LoVo (cell line): ENCODE results near the gene GLIPR1L2.
"Not testable (repeated sequence)": the region's sequence is repeated elsewhere in the genome, so short reads cannot be mapped to it uniquely, and the experiment has no call there.

Experiments
- DNase-seq: peaks from one replicate; pipeline ENCODE4 v3.0.0-alpha.2; 2016; ENCODE audit warnings: low spot score

Gene GLIPR1L2

GRCh38 chr12:75437564-75437963 lies 46.7 kb downstream of the GLIPR1L2 start:
- DNase-seq, result no peak

DNA sequence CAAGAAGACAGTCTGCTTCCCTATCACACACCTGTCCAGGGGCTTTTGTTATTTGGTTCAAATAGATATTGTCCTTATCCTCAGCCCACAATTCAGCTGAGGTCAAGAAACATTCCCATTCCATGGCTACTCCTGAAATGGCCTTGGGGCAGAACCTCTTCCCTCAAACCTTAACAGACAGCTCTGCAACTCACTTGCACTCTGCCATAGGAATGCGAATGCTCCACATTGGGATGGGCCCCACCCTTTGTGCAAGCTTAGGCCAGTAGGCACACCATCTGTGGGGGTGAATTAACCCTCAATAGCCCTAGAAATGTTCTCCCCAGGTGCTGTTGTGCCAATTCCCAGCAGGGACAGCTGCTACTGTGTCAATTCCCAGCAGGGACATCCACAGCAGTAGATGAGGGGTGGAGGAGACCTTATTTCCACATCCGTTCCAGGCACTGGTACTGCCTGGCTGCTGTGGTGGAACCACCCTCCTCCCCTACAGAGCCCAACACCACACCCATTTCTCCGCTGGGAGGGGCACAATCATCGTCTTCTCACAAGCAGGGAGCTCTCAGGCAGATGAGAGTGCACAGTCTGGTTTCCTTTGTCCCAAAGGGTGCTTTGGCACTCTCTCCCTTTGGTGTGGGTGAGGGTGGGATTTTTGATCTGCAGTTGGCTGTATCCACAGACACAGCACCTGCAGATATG lies 47.3 kb downstream of the GLIPR1L2 start:
- DNase-seq, result no peak

DNA sequence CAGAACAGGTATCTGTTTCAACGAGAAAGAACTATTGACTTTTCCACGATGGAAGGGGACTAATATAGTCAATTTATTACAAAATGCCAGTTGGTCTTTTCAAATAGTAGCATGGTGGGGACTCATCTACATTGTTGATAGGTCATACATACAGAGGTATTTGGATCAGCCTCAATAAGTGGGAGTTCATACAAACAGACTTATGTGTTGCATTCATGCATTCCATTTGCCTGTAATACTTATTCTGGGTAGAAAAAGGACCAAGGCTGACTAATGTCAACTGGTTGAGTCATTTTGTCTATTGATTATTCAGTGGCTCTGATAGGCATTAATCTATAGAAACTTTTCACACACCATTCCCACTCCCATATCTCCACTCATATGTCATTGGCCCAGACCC lies 48.2 kb downstream of the GLIPR1L2 start:
- no peak for DNase-seq

- DNase-seq, result no peak
These were observed 49.0 kb downstream of the GLIPR1L2 start for GRCh38 chr12:75439930-75440329.

DNA sequence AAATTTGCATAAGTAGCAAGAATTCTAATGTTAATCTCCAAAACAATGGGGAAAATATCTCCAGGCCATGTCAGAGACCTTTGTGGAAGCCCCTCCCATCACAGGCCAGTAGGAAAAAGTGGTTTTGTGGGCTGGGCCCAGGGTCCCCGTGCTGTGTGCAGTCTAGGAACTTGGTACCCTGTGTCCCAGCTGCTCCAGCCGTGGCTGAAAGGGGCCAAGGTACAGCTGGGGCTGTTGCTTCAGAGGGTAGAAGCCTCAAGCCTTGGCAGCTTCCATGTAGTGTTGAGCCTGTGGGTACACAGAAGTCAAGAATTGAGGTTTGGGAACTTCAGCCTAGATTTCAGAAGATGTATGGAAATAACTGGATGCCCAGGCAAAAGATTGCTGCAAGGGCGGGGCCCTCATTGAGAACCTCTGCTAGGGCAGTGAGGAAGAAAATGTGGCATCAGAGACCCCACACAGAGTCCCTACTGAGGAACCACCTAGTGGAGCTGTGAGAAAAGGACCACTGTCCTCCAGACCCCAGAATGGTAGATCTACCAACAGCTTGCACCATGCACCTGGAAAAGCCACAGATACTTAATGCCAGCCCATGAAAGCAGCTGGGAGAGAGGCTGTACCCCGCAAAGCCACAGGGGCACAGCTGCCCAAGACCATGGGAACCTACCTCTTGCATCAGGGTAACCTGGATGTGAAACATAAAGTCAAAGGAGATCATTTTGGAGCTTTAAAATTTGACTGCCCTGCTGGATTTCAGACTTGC lies 51.0 kb downstream of the GLIPR1L2 start:
- not testable (repeated sequence) for DNase-seq

GRCh38 chr12:75442454-75442853 lies 51.6 kb downstream of the GLIPR1L2 start:
- DNase-seq, result not testable (repeated sequence)

DNA sequence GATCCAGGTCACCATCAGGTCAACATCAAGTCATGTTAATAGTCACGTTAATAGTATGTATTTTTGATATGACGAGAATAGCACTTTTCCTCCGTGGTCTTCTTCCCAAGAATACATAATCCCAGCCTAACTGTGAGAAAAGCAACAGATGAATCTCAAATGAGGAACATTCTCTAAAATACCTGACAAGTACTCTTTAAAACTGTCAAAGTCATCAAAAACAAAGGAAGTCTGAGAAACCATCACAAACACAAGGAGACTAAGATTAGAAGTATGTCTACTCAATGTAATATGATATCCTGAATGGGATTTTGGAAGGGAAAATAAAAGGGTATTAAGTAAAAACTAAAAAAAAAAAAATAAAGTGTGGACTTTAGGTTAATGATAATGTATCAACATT lies 52.8 kb downstream of the GLIPR1L2 start:
- DNase-seq, result no peak

DNA sequence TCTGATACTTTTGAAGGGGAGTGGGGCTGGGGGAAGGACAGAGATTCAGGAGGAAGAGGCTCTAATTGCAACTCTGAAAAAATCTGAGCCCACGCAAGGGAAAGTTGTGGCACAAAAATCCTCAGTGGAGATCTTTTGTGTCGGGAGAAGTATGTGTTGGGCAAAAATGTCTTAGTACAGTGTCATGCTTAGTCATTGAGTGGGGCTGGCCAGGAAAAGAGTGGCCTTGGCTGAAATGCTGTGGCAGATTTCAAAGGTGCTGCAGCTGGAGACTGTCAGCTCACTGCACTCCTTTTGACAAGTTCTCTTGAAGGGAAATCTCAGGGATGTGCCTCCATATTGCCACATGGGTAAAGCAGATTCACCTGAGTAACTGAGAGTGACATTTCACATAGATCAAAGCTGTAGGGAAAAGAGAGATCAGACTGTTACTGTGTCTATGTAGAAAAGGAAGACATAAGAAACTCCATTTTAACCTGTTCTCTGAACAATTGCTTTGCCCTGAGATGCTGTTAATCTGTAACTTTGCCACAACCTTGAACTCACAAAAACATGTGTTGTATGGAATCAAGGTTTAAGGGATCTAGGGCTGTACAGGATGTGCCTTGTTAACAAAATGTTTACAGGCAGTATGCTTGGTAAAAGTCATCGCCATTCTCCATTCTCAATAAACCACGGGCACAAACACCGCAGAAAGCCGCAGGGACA lies 53.7 kb downstream of the GLIPR1L2 start:
- no peak for DNase-seq

DNA sequence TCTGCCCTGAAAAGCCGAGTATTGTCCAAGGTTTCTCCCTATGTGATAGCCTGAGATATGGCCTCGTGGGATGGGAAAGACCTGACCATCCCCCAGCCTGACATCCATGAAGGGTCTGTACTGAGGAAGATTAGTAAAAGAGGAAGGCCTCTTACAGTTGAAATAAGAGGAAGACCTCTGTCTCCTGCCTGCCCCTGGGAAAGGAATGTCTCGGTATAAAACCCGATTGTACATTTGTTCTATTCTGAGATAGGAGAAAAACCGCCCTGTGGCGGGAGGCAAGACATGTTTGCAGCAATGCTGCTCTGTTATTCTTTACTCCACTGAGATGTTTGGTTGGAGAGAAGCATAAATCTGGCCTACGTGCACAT lies 54.2 kb downstream of the GLIPR1L2 start:
- not testable (repeated sequence) for DNase-seq

DNA sequence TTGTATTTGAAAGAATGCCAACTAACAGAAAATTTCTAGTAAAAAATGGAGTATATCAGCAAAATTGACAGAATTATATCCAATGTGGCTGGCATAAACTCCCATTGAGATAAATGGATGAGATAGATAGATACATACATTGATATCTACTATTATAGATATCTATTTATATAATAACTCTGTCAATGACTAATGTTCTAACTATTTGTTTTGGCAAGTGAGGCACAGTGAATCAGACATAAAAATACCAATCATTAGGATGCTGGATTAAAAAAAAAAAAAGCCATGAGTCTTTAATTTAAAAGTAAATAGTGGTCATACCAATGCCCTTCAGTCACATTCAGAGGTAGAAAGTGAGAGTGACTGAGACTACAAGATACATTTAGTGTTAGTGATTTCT lies 56.0 kb downstream of the GLIPR1L2 start:
- DNase-seq, result no peak

DNA sequence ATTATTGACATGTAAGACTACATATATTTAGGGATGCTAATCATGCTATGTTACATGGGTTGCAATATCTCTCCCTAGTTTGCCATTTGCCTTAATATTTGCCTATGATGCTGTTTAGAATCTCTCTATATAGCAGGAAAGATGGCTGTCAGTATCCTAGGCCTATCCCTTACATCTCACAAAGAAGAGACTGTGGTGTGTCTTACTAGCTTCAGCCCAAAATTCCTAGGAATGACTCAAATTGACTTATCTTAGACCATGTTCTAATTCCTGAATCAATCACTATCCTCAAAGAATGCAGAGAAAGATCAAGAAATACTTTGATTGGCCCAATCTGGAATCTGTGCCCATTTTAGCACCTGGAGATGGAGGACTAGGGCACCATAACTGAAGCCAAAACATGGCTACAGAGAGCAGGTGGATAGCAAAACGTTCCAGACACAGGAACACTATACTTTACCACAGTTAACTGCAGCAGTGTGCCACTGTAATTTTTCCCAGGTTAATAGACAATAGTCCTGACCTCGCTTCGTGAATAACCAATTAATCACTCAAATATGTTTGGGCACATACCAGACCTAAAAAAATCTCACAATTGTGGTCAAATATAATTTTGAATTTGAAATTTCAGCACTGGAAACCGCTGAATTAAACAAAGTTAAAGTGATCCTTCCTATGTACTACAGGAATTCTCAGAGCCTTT lies 57.0 kb downstream of the GLIPR1L2 start:
- DNase-seq, result no peak

- no peak for DNase-seq
These were observed 61.9 kb downstream of the GLIPR1L2 start for GRCh38 chr12:75452675-75453330.

DNA sequence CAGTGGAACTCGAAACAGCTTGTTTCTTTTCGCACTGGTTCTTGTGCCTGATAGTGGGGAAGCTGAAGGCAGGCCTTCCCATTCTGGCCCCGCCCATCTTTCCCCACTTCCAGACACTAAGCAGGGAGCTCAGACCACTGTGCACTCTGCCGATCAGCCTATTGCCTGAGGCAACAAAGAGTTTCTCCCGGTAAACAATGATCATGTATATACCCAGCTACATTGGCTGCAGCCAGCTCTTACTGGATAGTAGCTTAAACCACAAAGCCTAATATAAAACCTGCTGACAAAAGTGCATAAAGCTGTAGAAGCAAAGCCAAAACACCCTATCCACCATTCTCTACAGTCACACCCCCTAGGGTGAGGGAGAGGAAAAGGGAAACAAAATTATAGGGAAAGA lies 65.0 kb downstream of the GLIPR1L2 start:
- no peak for DNase-seq

- DNase-seq, result no peak
These were observed 66.3 kb downstream of the GLIPR1L2 start for GRCh38 chr12:75457191-75457590.

GRCh38 chr12:75457866-75458265 lies 67.0 kb downstream of the GLIPR1L2 start:
- not testable (repeated sequence) for DNase-seq

DNA sequence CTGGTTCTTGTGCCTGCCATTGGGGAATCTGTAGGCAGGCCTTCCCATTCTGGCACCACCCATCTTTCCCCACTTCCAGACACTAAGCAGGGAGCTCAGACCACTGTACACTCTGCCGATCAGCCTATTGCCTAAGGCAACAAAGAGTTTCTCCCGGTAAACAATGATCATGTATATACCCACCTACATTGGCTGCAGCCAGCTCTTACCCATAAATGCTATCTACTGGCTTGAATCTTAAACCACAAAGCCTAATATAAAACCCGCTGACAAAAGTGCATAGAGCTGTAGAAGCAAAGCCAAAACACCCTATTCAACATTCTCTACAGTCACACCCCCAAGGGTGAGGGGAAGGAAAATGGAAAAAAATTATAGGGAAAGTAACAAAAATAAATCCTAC lies 68.9 kb downstream of the GLIPR1L2 start:
- no peak for DNase-seq

DNA sequence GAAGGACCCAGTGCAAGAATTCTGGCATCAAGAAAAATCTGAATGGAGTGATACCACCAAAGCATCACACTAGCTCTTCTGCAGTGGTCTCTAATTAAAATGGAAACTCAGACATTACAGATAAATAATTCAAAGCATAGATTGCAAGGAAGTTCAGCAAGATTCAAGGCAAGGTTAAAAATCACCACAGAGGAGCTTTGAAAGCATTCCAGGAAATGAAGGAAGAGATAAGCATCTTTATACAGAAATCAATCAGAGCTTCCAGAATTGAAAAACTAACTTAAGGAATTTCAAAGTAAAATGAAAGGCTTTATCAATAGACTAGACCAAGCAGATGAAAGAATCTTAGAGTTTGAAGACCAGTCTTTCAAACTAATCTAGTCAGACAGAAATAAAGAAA lies 69.3 kb downstream of the GLIPR1L2 start:
- DNase-seq, result no peak

DNA sequence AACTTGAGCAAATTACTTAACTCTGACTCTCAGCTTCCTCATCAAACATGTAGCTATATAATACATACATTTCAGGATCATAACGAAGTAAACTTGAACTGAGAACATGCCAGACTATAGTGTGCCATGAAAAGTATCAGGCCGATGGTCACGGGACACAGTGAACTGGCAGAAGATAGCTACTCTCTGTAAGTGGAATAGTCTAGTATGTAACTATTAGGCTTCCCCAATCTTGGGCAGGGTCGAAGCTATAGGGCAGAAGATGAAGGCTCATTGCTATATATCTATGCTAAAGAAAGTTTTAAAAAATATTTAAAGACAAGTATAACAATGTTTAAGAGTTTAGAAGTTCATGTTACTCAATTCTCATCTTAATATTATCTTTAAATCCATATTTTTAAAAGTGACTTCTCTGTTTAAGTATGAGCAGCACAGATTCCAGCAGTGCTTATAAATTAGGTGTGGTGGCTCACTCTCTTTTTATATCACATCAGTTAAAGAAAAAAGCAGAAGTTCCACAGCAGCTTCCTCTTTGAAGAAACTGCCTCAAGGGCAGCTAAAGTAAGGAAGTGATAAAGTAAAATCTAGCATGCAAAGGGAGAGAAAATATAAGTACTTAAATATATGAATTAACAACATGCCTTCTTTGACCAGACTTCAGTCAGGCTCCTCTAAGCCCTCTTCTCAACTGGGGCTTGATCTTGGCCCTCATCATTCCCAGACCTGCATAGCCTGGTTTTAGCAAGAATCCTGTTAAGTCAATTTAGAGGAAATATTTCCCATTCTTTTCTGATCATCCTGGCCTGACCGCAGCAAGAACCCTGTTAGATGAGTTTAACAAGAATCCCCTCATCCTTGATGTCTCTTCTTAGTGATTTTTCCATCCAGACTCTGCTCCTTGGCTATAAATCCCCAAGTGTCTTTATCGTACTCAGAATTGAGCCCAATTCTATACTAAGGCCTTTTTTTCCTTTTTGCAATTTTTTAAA lies 81.3 kb downstream of the GLIPR1L2 start:
- DNase-seq, result no peak

DNA sequence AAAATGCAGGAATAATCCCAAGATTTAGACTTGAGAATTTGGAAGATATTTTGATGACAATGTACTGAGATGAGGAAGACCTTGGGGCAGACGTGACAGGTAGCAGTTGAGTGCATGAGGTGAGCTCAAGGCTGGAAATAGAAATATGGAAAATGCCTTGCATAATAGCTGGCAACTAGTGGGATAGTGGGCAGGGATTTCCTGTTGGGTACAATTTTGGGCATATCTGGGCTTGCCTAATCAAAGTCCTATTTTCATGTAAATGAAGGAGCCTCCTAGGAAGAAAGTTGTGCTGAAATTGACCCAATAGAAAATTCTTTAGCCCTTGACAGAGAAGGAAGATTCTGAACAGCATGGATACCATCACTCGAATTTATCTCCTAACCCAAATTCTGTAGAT lies 83.2 kb downstream of the GLIPR1L2 start:
- no peak for DNase-seq

- DNase-seq, result no peak
These were observed 85.2 kb downstream of the GLIPR1L2 start for GRCh38 chr12:75476071-75476470.

DNA sequence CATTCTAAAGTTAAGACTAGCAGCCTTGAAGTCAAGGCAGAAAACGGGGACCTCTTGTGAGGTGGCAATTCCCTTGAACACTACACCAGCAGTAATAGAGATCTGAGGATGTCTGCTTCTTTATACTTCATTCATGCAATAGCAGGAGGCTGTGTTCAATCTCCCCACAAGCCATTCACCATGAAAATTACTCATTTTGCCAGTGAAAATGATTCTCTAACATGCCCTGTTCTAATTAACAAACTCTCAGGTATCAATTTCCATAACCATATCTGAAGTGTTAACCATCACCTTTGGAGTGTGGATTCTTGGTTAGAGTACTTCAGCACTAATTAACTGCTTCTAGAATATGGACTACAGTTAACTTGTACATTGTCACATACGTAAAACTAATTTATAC lies 86.2 kb downstream of the GLIPR1L2 start:
- DNase-seq, result no peak
